HCT116 (cell line): ENCODE data around the gene CAPG. TPM values are rescaled to one million over a fixed set of nuclear protein-coding genes. Genes with fewer than 3 reads are reported as not detected.

Experiments
- ATAC-seq: fragments of 200-7000 bp; cut with Tn5 transposase; 2 replicates; pipeline ENCODE4 v1.9.1; 2020; ENCODE audit warnings: mild to moderate bottlenecking, moderate library complexity
- BruUV-seq: library from RNA; stranded (reverse); fragments of 400-500 nt; replicated peaks from 2 replicates; lab custom pipeline; 2021; lab: Mats Ljungman, UMichigan
- CTCF ChIA-PET: fragments of 300-600 bp; sonication (Branson Sonifier 250); formaldehyde crosslinking; loops from one replicate; lab custom pipeline; 2021; ENCODE audit warnings: antibody characterized with exemption; lab: Charles Lee
- POLR2A ChIA-PET: fragments of 300-600, 350-600 bp; sonication (Branson Sonifier 250); formaldehyde crosslinking; loops from one replicate; lab custom pipeline; 2021; ENCODE audit warnings: antibody characterized with exemption; lab: Charles Lee
- RAD21 ChIA-PET, 2 experiments: fragments of 300-600 bp; sonication (Branson Sonifier 250); formaldehyde crosslinking; loops; one replicate each; lab custom pipeline; 2023; ENCODE audit warnings: low total read pairs in 2 of 2; ENCODE audit not compliant: uncharacterized antibody in 2 of 2, unreplicated experiment in 2 of 2, low non-redundant PET in 1 of 2; lab: Charles Lee
- DNase-seq: peaks from one replicate; pipeline ENCODE4 v3.0.0-alpha.2; 2010; ENCODE audit warnings: low read depth, low spot score
- H2AFZ ChIP-seq: fragments of 200-600 bp; shearing (Covaris generic), sonication (generic); 2 replicates; pipeline ENCODE4 v1.6.1; 2017; ENCODE audit warnings: low read depth, mixed run types, mixed read lengths, antibody characterized with exemption, low read length; ENCODE audit not compliant: poor library complexity, severe bottlenecking
- H3K27ac ChIP-seq: 2 replicates; pipeline ENCODE4 v1.5.1; 2012; ENCODE audit warnings: low read depth, low read length
- H3K27me3 ChIP-seq: fragments of 200-600 bp; sonication (generic); 2 replicates; pipeline ENCODE4 v1.6.1; 2016; ENCODE audit warnings: mixed run types, low read length, mixed read lengths; ENCODE audit not compliant: insufficient read depth
- H3K36me3 ChIP-seq, 2 experiments: fragments of 200-500 bp in 1 of 2; fragments of 200-600 bp in 1 of 2; sonication (Bioruptor generic) in 1 of 2; sonication (generic) in 1 of 2; 2 replicates each; pipeline versions ENCODE4 v1.5.1 to v1.6.1; 2014 to 2016; ENCODE audit warnings: low read length in 2 of 2, inconsistent platforms in 1 of 2, mixed read lengths in 1 of 2, mixed run types in 1 of 2; ENCODE audit not compliant: insufficient read depth in 2 of 2, control insufficient read depth in 1 of 2
- H3K4me1 ChIP-seq, 2 experiments: fragments of 200-600 bp in 1 of 2; sonication (generic) in 1 of 2; 2 replicates each; pipeline versions ENCODE4 v1.5.1 to v1.6.1; 2012 to 2017; ENCODE audit warnings: low read length in 2 of 2, inconsistent platforms in 1 of 2, mild to moderate bottlenecking in 1 of 2, mixed read lengths in 1 of 2, mixed run types in 1 of 2, moderate library complexity in 1 of 2; ENCODE audit not compliant: insufficient read depth in 2 of 2, control insufficient read depth in 1 of 2
- H3K4me2 ChIP-seq: fragments of 200-600 bp; sonication (generic); 2 replicates; pipeline ENCODE4 v1.6.1; 2017; ENCODE audit warnings: mixed run types, low read length, mixed read lengths
- H3K4me3 ChIP-seq, 2 experiments: fragments of 200-600 bp in 1 of 2; sonication (generic) in 1 of 2; replicated peaks in 1 of 2; 2 replicates each; pipeline ENCODE4 v1.5.1; 2011 to 2016; ENCODE audit warnings: low read length in 2 of 2, control low read depth in 1 of 2, low read depth in 1 of 2, mild to moderate bottlenecking in 1 of 2, mixed read lengths in 1 of 2, mixed run types in 1 of 2
- H3K79me2 ChIP-seq: fragments of 200-600 bp; sonication (generic); 2 replicates; pipeline ENCODE4 v1.6.1; 2017; ENCODE audit warnings: mild to moderate bottlenecking, mixed run types, low read length, moderate library complexity, mixed read lengths; ENCODE audit not compliant: insufficient read depth
- H3K9ac ChIP-seq: fragments of 200-600 bp; sonication (generic); 2 replicates; pipeline ENCODE4 v1.6.1; 2016; ENCODE audit warnings: low read length, mixed read lengths
- H3K9me2 ChIP-seq: fragments of 200-600 bp; sonication (generic), shearing (Covaris generic); 2 replicates; pipeline ENCODE4 v1.6.1; 2017; ENCODE audit warnings: mixed run types, mild to moderate bottlenecking, moderate library complexity; ENCODE audit not compliant: insufficient read depth
- H3K9me3 ChIP-seq, 2 experiments: fragments of 200-500 bp in 1 of 2; fragments of 200-600 bp in 1 of 2; sonication (Bioruptor generic) in 1 of 2; sonication (generic) in 1 of 2; 2 replicates each; pipeline ENCODE4 v1.6.1; 2014 to 2017; ENCODE audit warnings: low read length in 2 of 2, mixed read lengths in 2 of 2, inconsistent platforms in 1 of 2, low read depth in 1 of 2, mild to moderate bottlenecking in 1 of 2, mixed run types in 1 of 2, moderate library complexity in 1 of 2; ENCODE audit not compliant: control insufficient read depth in 1 of 2, insufficient read depth in 1 of 2
- H4K20me1 ChIP-seq: fragments of 200-600 bp; sonication (generic), shearing (Covaris generic); 2 replicates; pipeline ENCODE4 v1.6.1; 2017; ENCODE audit warnings: mixed run types, mild to moderate bottlenecking, moderate library complexity; ENCODE audit not compliant: insufficient read depth
- ATF3 ChIP-seq: IDR thresholded peaks from 2 replicates; pipeline ENCODE4 v1.6.1; 2012
- CBX3 ChIP-seq: IDR thresholded peaks from 2 replicates; pipeline ENCODE4 v1.6.1; 2012; ENCODE audit warnings: low read depth
- EGR1 ChIP-seq: IDR thresholded peaks from 2 replicates; pipeline ENCODE4 v1.6.1; 2012; ENCODE audit warnings: low read depth
- ELF1 ChIP-seq: IDR thresholded peaks from 2 replicates; pipeline ENCODE4 v1.6.1; 2012; ENCODE audit warnings: low read depth, borderline replicate concordance
- EZH2 ChIP-seq: fragments of 200-600 bp; sonication (generic); IDR thresholded peaks from 2 replicates; pipeline ENCODE4 v1.6.1; 2017; ENCODE audit warnings: antibody characterized with exemption, mixed run types
- EZH2phosphoT487 ChIP-seq: fragments of 200-600 bp; IDR thresholded peaks from 2 replicates; pipeline ENCODE4 v1.6.1; 2018; ENCODE audit warnings: antibody characterized with exemption, borderline replicate concordance
- FOSL1 ChIP-seq: IDR thresholded peaks from 2 replicates; pipeline ENCODE4 v1.6.1; 2012; ENCODE audit warnings: low read depth
- JUND ChIP-seq: IDR thresholded peaks from 2 replicates; pipeline ENCODE4 v1.6.1; 2012
- MAX ChIP-seq: IDR thresholded peaks from 2 replicates; pipeline ENCODE4 v1.6.1; 2012
- POLR2A ChIP-seq: IDR thresholded peaks from 2 replicates; pipeline ENCODE4 v1.7.0; 2011; ENCODE audit warnings: borderline replicate concordance; ENCODE audit not compliant: insufficient read depth, insufficient read length; ENCODE audit errors: extremely low read depth
- POLR2AphosphoS5 ChIP-seq: IDR thresholded peaks from 2 replicates; pipeline ENCODE4 v1.6.1; 2011; ENCODE audit warnings: mild to moderate bottlenecking, low read depth, low read length, moderate library complexity
- RAD21 ChIP-seq: IDR thresholded peaks from 2 replicates; pipeline ENCODE4 v1.6.1; 2012; ENCODE audit warnings: low read depth, mild to moderate bottlenecking
- REST ChIP-seq: IDR thresholded peaks from 2 replicates; pipeline ENCODE4 v1.6.1; 2012; ENCODE audit warnings: low read depth
- SIN3A ChIP-seq: IDR thresholded peaks from 2 replicates; pipeline ENCODE4 v1.6.1; 2012; ENCODE audit warnings: low read depth
- SRF ChIP-seq: IDR thresholded peaks from 2 replicates; pipeline ENCODE4 v1.6.1; 2012; ENCODE audit warnings: low read depth
- TCF7L2 ChIP-seq: IDR thresholded peaks from 2 replicates; pipeline ENCODE4 v1.7.0; 2011; ENCODE audit warnings: borderline replicate concordance, inconsistent platforms; ENCODE audit not compliant: insufficient read depth, insufficient read length; ENCODE audit errors: extremely low read depth
- YY1 ChIP-seq: IDR thresholded peaks from 2 replicates; pipeline ENCODE4 v1.6.1; 2011; ENCODE audit warnings: low read length, low read depth, moderate library complexity, mild to moderate bottlenecking; ENCODE audit not compliant: insufficient replicate concordance; ENCODE audit errors: extremely low read depth
- ZBTB33 ChIP-seq: IDR thresholded peaks from 2 replicates; pipeline ENCODE4 v1.6.1; 2011; ENCODE audit warnings: mild to moderate bottlenecking, low read length, moderate library complexity; ENCODE audit not compliant: insufficient replicate concordance; ENCODE audit errors: extremely low read depth
- ZFX ChIP-seq: fragments of 450-650 bp; IDR thresholded peaks from 2 replicates; pipeline ENCODE4 v1.6.1; 2017
- ZNF274 ChIP-seq: fragments of 200-500 bp; sonication (Bioruptor generic); IDR thresholded peaks from 2 replicates; pipeline ENCODE4 v1.6.1; 2014; ENCODE audit warnings: mild to moderate bottlenecking, low read depth, low read length, inconsistent platforms
- intact Hi-C: fragments of 100-400 bp; cut with micrococcal nuclease; formaldehyde crosslinking; loops from 2 replicates; pipeline ENCODE4 v1.10.0; 2022
- total RNA-seq: library from RNA; stranded (reverse); gene quantifications from one replicate; pipeline ENCODE4 v1.2.1, GENCODE V29; 2021; ENCODE audit not compliant: unreplicated experiment

CAPG gene
- total RNA-seq, 1 experiment from 2014 or later, result 223 TPM

GRCh38 chr2:85388878-85389538, 21.2 kb downstream of the CAPG start:
- DNase-seq (no peak), ATAC-seq (no peak)
- Histone ChIP-seq H3K4me3 (no peak overlapping the region), H3K36me3 (peaks cover 8% of the 10 kb centered on the region in 2 experiments), H3K79me2 (no peaks in the 10 kb centered on the region), H3K9me2 (no peaks in the 10 kb centered on the region), H4K20me1 (no peaks in the 10 kb centered on the region), H3K4me2 (no peak overlapping the region), H3K4me1 (no peaks in the 10 kb centered on the region), H3K9me3 (no peaks in the 10 kb centered on the region), H3K9ac (no peak overlapping the region), H3K27ac (no peak overlapping the region), H2AFZ (no peak overlapping the region), H3K27me3 (no peaks in the 10 kb centered on the region)
- intact Hi-C loops, result no loop called here
- ChIA-PET POLR2A (interaction anchor here (1.0 to 1.5 kb wide), 2 partner anchors 150 to 161 kb away, joined by 3 to 4 read pairs; partner anchors contain the start of gene MAT2A), RAD21 (no interaction called here), CTCF (interaction anchor here (1.3 kb wide), 1 partner anchor 163 kb away, joined by 8 read pairs; no protein-coding TSS in a partner anchor)
- no TSS peak for BruUV-seq
- TF ChIP-seq YY1 (no peak), ZNF274 (no peak), JUND (no peak), SIN3A (no peak), CBX3 (no peak), EGR1 (no peak), SRF (no peak), TCF7L2 (no peak), EZH2phosphoT487 (no peak), ELF1 (no peak), ATF3 (no peak), REST (no peak), POLR2A (no peak), FOSL1 (no peak), RAD21 (no peak), ZFX (no peak), EZH2 (no peak), ZBTB33 (no peak), MAX (no peak), POLR2AphosphoS5 (no peak)
